Panc1 (cell line): Measurements from ENCODE around the gene CAPN9. TPM values are rescaled to one million over a fixed set of nuclear protein-coding genes. Genes with fewer than 3 reads are reported as not detected.

ENCODE experiments used
- ATAC-seq: fragments of 200-7000 bp; cut with Tn5 transposase; 2 replicates; pipeline ENCODE4 v1.9.1; 2020; ENCODE audit warnings: mild to moderate bottlenecking, moderate library complexity
- BruUV-seq: library from RNA; stranded (reverse); fragments of 400-500 nt; replicated peaks from 2 replicates; lab custom pipeline; 2021; lab: Mats Ljungman, UMichigan
- CTCF ChIA-PET: fragments of 300-600 bp; sonication (Branson Sonifier 250); formaldehyde crosslinking; loops from one replicate; lab custom pipeline; 2022; ENCODE audit warnings: antibody characterized with exemption; lab: Charles Lee
- POLR2A ChIA-PET: fragments of 300-600 bp; sonication (Branson Sonifier 250); formaldehyde crosslinking; loops from one replicate; lab custom pipeline; 2022; ENCODE audit warnings: antibody characterized with exemption; lab: Charles Lee
- DNase-seq: peaks from one replicate; pipeline ENCODE4 v3.0.0-alpha.2; 2010; ENCODE audit warnings: low read depth, low spot score
- H3K27ac ChIP-seq: 2 replicates; pipeline ENCODE4 v1.5.1; 2011; ENCODE audit warnings: mild to moderate bottlenecking, low read length, inconsistent platforms
- H3K27me3 ChIP-seq: fragments of 200-500 bp; sonication (Bioruptor generic); 2 replicates; pipeline ENCODE4 v1.6.0; 2014; ENCODE audit warnings: low read length, inconsistent platforms; ENCODE audit not compliant: control insufficient read depth, insufficient read depth
- H3K36me3 ChIP-seq: fragments of 200-500 bp; sonication (Bioruptor generic); 2 replicates; pipeline ENCODE4 v1.5.1; 2014; ENCODE audit warnings: inconsistent platforms, mild to moderate bottlenecking, low read length, moderate library complexity; ENCODE audit not compliant: control insufficient read depth, insufficient read depth
- H3K4me1 ChIP-seq: 2 replicates; pipeline ENCODE4 v1.5.1; 2011; ENCODE audit warnings: inconsistent platforms, mild to moderate bottlenecking, low read length, moderate library complexity; ENCODE audit not compliant: control insufficient read depth, insufficient read depth
- H3K4me3 ChIP-seq, 2 experiments: 2 replicates each; pipeline ENCODE4 v1.5.1; 2011 to 2012; ENCODE audit warnings: low read depth in 2 of 2, low read length in 2 of 2, mild to moderate bottlenecking in 2 of 2, inconsistent platforms in 1 of 2, moderate library complexity in 1 of 2
- H3K9me3 ChIP-seq: fragments of 200-500 bp; sonication (Bioruptor generic); 2 replicates; pipeline ENCODE4 v1.5.1; 2014; ENCODE audit warnings: low read depth, mild to moderate bottlenecking, inconsistent platforms, low read length, moderate library complexity; ENCODE audit not compliant: control insufficient read depth, insufficient read depth
- CTCF ChIP-seq: fragments of 450-650 bp; IDR thresholded peaks from 2 replicates; pipeline ENCODE4 v1.5.1; 2017; ENCODE audit warnings: mild to moderate bottlenecking
- POLR2AphosphoS5 ChIP-seq: IDR thresholded peaks from 2 replicates; pipeline ENCODE4 v1.6.1; 2012; ENCODE audit warnings: mild to moderate bottlenecking, low read depth, low read length, moderate library complexity
- REST ChIP-seq, 2 experiments: IDR thresholded peaks; 2 replicates each; pipeline ENCODE4 v1.6.1; 2011 to 2012; ENCODE audit warnings: low read depth in 2 of 2, control low read depth in 1 of 2, low read length in 1 of 2, mild to moderate bottlenecking in 1 of 2, moderate library complexity in 1 of 2; ENCODE audit not compliant: insufficient read depth in 1 of 2
- SIN3A ChIP-seq: IDR thresholded peaks from 2 replicates; pipeline ENCODE4 v1.6.1; 2012; ENCODE audit warnings: low read depth, mild to moderate bottlenecking, low read length, moderate library complexity, borderline replicate concordance; ENCODE audit not compliant: insufficient read depth
- TCF7L2 ChIP-seq: IDR thresholded peaks from 2 replicates; pipeline ENCODE4 v1.6.1; 2011; ENCODE audit warnings: mild to moderate bottlenecking, low read depth, low read length, inconsistent platforms
- in situ Hi-C: cut with HindIII; loops from 2 replicates; pipeline ENCODE4 v1.10.0; 2016; ENCODE audit warnings: low sequenced_read_pairs, low pct_unique_long_range_greater_than_20kb
- intact Hi-C: fragments of 100-400 bp; cut with micrococcal nuclease; formaldehyde crosslinking; loops from one replicate; pipeline ENCODE4 v1.10.0; 2022; ENCODE audit not compliant: unreplicated experiment
- total RNA-seq: library from RNA; stranded (reverse); gene quantifications from one replicate; pipeline ENCODE4 v1.2.1, GENCODE V29; 2021; ENCODE audit not compliant: unreplicated experiment

Gene CAPN9
- total RNA-seq, 1 experiment from 2014 or later = not detected

- BruUV-seq = no TSS peak
- ChIA-PET POLR2A (no interaction called here), CTCF (no interaction called here)
- Histone ChIP-seq H3K4me3 (no peak overlapping the region), H3K9me3 (peaks cover 3% of the 10 kb centered on the region; the same call in 1 of the 2 replicates), H3K36me3 (no peaks in the 10 kb centered on the region), H3K4me1 (peaks cover 26% of the 10 kb centered on the region), H3K27me3 (no peaks in the 10 kb centered on the region), H3K27ac (no peak overlapping the region)
- ATAC-seq (no peak), DNase-seq (no peak)
- intact Hi-C loops = no loop called here
- TF ChIP-seq TCF7L2 (no peak), REST (IDR thresholded peaks at IDR 0.05; ENCODE audit: insufficient read depth in 1 of 2, low read depth in 2 of 2, low read length in 1 of 2) (no peak), SIN3A (no peak), CTCF (no peak), POLR2AphosphoS5 (no peak)
- in situ Hi-C loops = no loop called here
Measured at GRCh38 chr1:230848235-230848634, 101.0 kb downstream of the CAPN9 start.

- Histone ChIP-seq H3K27ac (peak overlapping the region; percentile 48), H3K4me3 (0 out of 4 replicates have a peak overlapping the region, but pooled peaks of 1 of the 2 experiments have one; percentile 8), H3K36me3 (no peaks in the 10 kb centered on the region), H3K4me1 (peaks cover 26% of the 10 kb centered on the region), H3K9me3 (peaks cover 8% of the 10 kb centered on the region; the same call in 1 of the 2 replicates), H3K27me3 (no peaks in the 10 kb centered on the region)
- intact Hi-C loops = no loop called here
- DNase-seq (no peak), ATAC-seq (peak; percentile 79)
- BruUV-seq = no TSS peak
- in situ Hi-C loops = no loop called here
- TF ChIP-seq POLR2AphosphoS5 (no peak), SIN3A (no peak), REST (IDR thresholded peaks at IDR 0.05; ENCODE audit: insufficient read depth in 1 of 2, low read depth in 2 of 2, low read length in 1 of 2) (no peak), TCF7L2 (no peak), CTCF (no peak)
- ChIA-PET POLR2A (no interaction called here), CTCF (no interaction called here)
Measured at GRCh38 chr1:230849451-230850224, 102.5 kb downstream of the CAPN9 start.
